HCEC 1CT (cell line): Measurements from ENCODE around the gene SPAG5.
A peak's percentile ranks its signal among the peaks of the same experiment; 100 is the strongest.
"Not testable (repeated sequence)": the region's sequence is repeated elsewhere in the genome, so short reads cannot be mapped to it uniquely, and the experiment has no call there.

Source experiments
- DNase-seq: peaks from one replicate; pipeline ENCODE4 v3.0.0-alpha.2; 2017

SPAG5 gene

DNA sequence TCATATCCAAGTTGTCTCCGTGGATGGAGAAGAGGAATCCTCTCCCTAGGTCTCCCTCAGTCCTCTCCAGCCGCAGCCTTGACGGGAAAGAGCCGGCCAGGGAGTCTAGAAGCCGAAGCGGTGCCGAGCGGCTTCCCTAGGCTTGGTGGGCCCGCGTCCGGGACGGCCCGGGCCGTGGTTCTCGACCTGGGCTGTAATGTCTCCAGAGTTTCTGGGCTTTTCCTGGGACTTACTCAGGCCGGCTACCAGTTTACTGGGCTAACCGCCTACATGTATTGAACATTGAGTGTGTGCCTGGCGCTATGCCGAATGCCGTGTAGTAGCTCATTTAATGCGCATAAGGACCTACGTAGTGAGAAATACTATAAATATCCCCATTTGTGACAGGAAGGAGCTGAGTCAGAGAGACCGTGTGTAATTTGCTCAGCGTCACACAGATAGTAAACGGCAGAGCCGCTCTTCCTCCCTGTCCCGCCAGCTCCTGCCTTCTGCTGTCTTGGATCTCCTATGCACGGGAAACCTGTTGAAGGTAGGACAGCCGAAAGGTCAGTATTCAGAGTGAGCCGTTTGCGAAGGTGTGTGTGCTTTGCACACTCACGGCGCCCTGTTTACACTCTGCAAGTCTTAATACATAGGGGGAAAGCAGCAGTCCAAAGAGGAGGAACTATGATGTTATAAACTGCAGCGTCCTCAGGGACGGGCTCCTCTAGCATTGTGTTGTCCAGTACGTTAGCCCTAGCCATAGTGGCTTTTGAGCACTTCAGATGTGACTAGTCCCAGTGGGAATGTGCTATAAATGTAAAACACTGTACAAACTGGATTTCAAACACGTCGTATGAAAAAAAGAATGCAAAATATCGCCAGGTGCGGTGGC is 723 bp upstream of the SPAG5 start:
- DNase-seq: peak; percentile 94

- no peak for DNase-seq
These were observed 436 bp downstream of the SPAG5 start for GRCh38 chr17:28598389-28598788.

DNA sequence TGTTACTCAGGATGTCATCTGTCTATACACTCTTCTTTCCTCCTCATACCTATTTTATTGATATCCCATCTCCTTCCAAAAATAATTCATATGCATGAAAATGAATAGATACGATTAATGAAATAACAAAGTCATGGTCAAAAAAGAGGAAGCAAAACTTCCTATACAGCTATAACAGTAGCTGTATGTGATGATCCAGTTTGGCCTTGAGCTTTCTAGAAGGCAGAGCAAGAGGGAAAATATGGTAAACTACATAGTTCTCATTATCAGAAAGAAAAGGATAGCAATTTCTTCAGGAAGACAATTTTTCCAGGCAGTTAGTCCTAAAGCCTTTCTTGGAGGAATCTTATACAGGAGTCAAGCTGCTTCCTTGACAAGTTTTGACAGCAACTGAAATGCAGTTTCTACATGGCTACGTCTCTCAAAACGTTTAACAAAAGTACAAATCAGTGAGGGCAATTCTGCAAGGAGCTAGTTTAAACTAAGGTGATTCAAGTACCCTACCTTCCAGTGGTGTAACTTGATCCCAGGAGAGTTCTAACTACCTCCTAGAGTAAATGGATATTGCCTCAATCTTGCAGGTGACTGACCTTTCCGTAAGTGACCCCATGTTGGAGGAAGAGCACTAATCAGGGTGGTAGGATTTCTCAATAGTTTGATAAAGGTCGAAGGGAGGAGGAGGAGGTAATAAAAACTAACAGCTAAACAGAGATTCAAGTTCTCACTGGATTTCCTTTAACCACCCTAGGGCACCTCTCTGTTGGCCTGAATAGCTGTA is 1.0 kb downstream of the SPAG5 start:
- no peak for DNase-seq

- DNase-seq: no peak
These were observed 6.6 kb downstream of the SPAG5 start for GRCh38 chr17:28592260-28592659.

DNA sequence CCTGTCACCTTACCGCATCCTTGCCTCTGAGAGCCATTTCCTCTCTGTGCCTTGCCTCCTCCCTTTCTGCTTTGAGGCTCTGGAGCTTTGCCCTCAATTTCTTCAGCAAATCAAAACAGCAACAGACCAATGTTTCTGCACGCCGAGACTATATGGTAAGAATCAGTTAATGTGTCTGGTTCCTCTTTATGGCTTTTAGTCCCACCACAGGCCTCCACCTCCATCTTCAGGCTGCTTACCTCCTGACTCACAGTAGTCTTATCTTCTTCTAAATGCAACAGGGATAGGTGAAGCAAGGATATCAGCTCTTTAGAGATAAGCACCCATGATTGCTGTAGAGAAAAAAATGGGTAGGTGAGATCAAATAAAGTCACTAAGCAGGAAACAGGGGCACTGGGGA is 13.0 kb downstream of the SPAG5 start:
- no peak for DNase-seq

- no peak for DNase-seq
These were observed 14.4 kb downstream of the SPAG5 start for GRCh38 chr17:28584434-28584833.

DNA sequence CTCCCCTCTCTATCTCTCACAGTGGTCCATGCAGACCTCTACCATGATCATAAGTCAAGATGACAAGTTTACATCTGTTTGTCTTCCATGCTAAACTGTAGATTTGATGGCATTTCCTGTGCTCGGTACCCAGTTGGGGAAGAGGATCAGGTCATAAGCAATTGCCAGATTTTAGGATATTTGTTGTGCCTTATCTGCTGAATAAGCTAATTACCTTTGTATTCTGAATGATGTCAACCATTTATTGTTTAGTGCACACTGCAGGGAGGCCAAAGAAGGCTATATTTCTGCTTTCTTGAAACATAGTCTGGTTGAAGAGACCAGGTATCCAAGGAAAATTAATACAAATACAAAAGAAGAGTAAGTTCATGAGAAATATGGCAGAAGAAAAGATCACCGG is 16.3 kb downstream of the SPAG5 start:
- DNase-seq: no peak

DNA sequence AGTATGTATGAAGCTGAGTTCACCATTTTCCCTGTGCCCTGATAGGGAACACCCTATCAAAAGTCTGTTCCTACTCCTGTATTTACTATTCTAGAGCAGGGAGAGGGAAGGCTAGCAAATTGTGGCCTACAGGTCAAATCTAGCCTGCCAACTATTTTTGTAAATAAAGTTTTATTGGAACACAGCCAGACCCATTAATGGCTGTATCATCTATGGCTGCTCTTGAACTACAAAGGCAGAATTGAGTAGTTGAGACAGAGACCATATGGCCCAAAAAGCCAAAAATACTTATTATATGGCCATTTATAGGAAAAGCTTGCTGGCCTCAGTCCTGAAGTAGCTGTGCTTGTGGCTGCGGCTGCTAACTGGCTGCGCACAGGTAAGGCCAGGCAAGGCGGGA is 17.9 kb downstream of the SPAG5 start:
- DNase-seq: no peak

GRCh38 chr17:28579526-28579925 is 19.3 kb downstream of the SPAG5 start:
- no peak for DNase-seq

- no peak for DNase-seq
These were observed 20.3 kb downstream of the SPAG5 start for GRCh38 chr17:28578246-28579195.

GRCh38 chr17:28577466-28577824 is 21.4 kb downstream of the SPAG5 start:
- no peak for DNase-seq

GRCh38 chr17:28576758-28577465 is 21.9 kb downstream of the SPAG5 start, which contains the start of gene ALDOC:
Gene ALDOC, minus strand, starts transcription at chr17:28576895. Its CDS starts 1,363 bp downstream, at chr17:28575532.
- peak; percentile 90 for DNase-seq

DNA sequence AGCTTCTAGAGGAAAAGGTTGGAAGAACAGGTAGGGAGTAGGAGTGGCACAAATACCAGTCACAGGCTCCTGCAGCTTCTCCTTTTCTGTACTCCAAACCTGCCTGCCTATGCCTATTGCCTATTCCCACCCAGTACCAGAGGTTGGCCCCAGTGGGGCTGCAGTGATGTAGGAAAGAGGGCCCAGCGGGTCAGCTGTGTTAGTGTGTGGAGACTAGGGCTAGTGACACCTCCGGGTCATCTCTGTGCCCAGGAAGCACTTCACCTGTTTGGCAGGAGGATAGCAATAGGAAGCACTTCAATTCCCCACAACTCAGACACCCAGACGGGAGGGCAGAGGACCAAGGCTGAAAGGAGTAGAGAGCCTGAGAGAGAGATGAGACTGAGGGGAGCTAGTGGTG is 22.8 kb downstream of the SPAG5 start:
- not testable (repeated sequence) for DNase-seq

DNA sequence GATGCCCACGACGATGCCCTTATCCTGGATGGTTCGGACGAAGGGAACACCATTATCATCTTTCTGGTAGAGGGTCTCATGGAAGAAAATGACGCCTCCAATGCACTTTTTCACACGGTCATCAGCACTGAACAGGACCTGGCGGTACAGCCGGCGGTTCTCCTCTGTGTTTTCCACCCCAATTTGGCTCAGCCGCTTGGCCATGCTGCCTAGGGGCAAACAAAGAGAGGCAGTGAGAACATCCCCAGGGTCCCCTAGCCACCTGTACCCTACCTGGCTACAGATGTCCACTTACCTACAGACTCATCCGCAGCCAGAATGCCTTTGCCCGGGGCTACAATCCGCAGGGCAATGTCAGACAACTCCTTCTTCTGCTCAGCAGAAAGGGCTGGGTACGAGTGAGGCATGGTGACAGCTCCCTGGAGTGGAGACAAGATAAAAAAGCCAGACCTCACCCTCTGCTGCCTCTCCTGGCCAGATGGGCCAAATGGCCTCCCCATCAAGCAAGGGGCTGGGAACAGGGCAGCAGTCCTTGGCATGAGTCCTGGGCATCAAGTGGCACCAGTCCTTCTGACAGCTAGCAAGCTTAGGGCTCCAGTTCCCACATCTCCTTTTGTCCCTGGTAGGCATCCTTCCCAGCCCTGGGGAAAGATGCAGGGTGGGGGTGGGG is 23.6 kb downstream of the SPAG5 start:
- no peak for DNase-seq

DNA sequence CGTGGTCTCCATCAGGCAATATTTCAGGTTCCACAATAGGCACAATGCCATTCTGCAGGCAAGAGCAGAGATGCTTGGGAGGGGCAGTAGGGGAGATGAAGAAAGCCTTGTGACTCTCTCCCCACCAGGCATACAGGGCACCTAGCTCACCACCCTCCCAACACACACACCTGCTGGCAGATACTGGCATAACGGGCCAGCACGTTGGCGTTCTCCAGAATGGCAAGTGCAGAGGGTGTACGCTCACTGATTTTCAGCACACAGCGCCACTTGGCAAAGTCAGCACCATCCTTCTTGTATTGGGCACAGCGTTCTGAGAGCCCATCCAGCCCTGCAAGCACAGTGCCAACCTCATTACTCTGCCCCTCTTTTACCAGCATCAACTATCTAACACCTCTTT is 24.3 kb downstream of the SPAG5 start:
- DNase-seq: no peak

DNA sequence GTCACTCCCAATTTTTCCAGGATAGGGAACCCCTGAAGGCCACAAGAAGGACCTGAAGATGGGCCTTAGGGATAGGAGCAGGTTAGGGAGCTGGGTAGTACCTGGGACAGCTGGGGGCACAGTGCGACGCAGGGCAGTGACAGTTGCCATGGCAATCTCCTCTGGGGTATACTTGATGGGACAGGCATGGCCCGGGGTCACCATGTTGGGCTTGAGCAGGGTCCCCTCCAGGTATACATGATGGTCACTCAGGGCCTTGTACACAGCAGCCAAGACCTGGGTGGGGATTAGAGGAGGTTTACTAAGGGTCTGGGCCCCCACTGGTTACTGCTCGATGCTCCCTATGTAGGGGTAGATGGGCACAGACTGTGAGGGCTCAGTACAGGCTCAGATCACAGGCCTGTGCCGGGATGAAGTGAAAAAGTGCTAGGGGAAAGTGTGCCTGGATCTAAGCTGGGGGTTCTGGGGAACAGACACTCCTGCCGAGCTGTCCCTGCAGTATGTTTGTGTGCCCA is 24.8 kb downstream of the SPAG5 start:
- DNase-seq: no peak

DNA sequence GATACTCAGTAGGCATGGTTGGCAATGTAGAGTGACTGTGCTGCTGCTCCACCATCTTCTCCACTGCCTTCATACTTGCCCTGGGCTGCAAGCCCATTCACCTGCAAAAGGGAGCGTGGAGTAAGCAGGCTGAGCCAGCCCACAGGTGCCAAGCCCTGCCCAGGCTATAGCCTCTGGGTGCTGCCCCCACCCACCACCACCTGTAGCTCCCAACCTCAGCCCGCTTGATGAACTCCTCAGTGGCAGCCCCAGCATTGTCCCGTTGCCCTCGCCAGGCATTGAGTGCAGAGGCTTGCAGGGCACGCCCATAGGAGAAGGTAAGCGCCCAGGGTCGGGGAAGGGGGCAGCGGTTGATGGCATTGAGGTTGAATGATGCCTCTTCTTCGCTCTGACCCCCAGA is 25.3 kb downstream of the SPAG5 start:
- no peak for DNase-seq

GRCh38 chr17:28573040-28573380 is 25.8 kb downstream of the SPAG5 start:
- no peak for DNase-seq

DNA sequence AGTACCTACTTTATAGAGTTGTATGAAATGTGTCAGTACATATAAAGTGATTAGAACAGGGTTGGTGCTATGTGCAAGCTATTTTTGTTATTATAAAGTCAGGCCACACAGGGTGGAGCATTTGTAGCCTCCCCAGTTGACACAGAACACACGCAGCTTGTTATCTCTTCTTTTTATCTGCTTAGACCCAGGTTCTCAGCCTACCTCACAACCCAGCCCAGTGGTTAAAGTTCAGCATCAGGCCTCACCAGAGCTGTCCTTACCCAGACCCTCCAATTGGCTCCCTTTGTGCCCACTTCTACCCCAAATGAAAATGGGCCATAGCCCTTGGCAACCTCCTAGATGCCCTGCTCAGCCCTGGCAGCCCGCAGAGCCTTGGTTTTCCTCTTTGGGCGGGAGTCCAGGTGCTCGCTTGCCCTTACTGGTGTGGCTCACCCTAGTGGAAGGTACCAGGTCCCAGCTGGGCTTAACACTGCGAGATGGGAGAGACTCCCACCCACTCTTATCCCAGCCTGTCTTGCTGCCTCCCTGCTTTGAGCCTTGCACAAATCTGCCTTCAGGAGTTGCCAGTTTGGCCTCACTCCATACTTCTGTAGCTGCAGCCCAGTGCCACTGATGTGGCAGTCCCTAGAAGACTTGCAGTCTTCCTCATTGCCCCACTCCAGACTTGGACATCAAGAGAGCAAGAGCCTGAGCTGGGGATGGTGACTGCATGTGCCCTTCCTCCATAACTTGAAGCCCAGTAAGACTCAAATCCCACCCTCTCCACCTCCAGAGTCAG is 26.4 kb downstream of the SPAG5 start:
- no peak for DNase-seq

DNA sequence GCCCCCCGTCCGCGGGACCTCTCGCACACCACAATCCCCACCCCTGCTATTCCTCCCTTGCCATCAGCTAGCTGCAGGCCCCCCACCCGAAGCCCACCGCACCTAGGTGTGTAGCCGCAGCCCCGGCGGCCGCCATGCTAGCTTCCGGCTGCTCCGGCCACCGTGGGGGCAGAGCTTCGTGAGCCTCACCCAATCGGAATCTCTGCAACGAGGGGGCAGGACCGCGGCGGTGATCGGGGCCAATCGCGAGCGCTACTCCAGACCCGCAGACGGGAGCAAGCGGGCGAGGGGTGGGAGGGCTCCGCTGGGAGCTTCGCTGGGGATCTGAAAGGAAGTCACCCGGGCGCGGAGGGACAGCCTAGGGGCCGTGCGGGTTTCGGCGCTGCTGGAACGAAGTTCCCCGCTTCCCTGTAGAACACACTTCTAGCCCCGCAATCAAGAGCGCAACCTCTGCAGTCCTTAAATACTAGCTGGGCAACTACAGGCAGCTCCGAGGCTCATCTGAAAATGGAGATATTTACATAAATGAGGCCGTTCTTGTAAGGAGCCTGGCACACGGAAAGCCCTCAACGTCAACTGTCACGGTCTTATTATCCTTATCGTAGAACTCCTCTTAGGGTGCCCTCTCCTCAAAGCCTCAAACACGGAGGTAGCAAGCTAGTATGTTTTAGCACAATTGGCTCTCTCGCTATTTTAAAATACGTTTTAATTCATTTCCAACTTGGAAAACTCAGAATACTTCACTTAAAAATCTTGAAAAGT is 27.3 kb downstream of the SPAG5 start, which contains the start of gene PIGS:
PIGS (minus strand) TSS at position 164 of the 762 bp plus-strand sequence; CDS start at position 136, 28 bp downstream.
- peak; percentile 92 for DNase-seq
